CD4-positive, alpha-beta memory T cell (primary cell): Measurements from ENCODE around the gene AGXT2. TPM values are rescaled to one million over a fixed set of nuclear protein-coding genes. Genes with fewer than 3 reads are reported as not detected.
"Not testable (repeated sequence)": the region's sequence is repeated elsewhere in the genome, so short reads cannot be mapped to it uniquely, and the experiment has no call there.

ENCODE experiments used
- CTCF ChIA-PET: fragments of 350-600 bp; sonication (Branson Sonifier 250); formaldehyde crosslinking; loops from one replicate; lab custom pipeline; 2021; ENCODE audit warnings: inconsistent platforms; ENCODE audit not compliant: partially characterized antibody; lab: Charles Lee
- POLR2A ChIA-PET: fragments of 350-600 bp; sonication (Branson Sonifier 250); formaldehyde crosslinking; loops from one replicate; lab custom pipeline; 2021; ENCODE audit not compliant: partially characterized antibody; lab: Charles Lee
- DNase-seq, 5 donors: peaks; one replicate each; pipeline versions ENCODE4 v3.0.0 to v3.0.0-alpha.2; 2020 to 2022; ENCODE audit warnings: mixed read lengths in 1 of 5
- H3K27ac ChIP-seq: one replicate; pipeline ENCODE4 v1.7.0; 2013; ENCODE audit warnings: low read depth, low read length
- H3K27me3 ChIP-seq: 2 replicates; pipeline ENCODE4 v1.7.0; 2013; ENCODE audit warnings: mild to moderate bottlenecking, low read length, moderate library complexity; ENCODE audit not compliant: insufficient read depth
- H3K36me3 ChIP-seq: 2 replicates; pipeline ENCODE4 v1.7.0; 2013; ENCODE audit warnings: mild to moderate bottlenecking, low read length, moderate library complexity; ENCODE audit not compliant: insufficient read depth
- H3K4me1 ChIP-seq: 2 replicates; pipeline ENCODE4 v1.7.0; 2013; ENCODE audit warnings: mild to moderate bottlenecking, low read length, moderate library complexity; ENCODE audit not compliant: insufficient read depth
- H3K4me3 ChIP-seq, 2 donors: one replicate each; pipeline ENCODE4 v1.7.0; 2013; ENCODE audit warnings: low read length in 2 of 2, mild to moderate bottlenecking in 1 of 2
- H3K9me3 ChIP-seq, 2 donors: one replicate each; pipeline ENCODE4 v1.7.0; 2013; ENCODE audit warnings: low read length in 2 of 2, control low read depth in 1 of 2; ENCODE audit not compliant: control insufficient read depth in 1 of 2
- H3K27ac Mint-ChIP-seq, 7 donors: one replicate each; pipeline ENCODE4 v1.8.0; 2020 to 2021; ENCODE audit warnings: mixed read lengths in 7 of 7, mild to moderate bottlenecking in 6 of 7, inconsistent platforms in 3 of 7, moderate library complexity in 3 of 7
- H3K27me3 Mint-ChIP-seq, 2 donors: one replicate each; pipeline ENCODE4 v1.8.0; 2020 to 2021; ENCODE audit warnings: mixed read lengths in 2 of 2
- H3K36me3 Mint-ChIP-seq, 2 donors: one replicate each; pipeline ENCODE4 v1.8.0; 2020 to 2021; ENCODE audit warnings: mixed read lengths in 2 of 2, inconsistent platforms in 1 of 2, mild to moderate bottlenecking in 1 of 2
- H3K4me1 Mint-ChIP-seq, 4 donors: one replicate each; pipeline ENCODE4 v1.8.0; 2020 to 2021; ENCODE audit warnings: mixed read lengths in 4 of 4, mild to moderate bottlenecking in 1 of 4
- H3K4me3 Mint-ChIP-seq, 8 donors: one replicate each; pipeline ENCODE4 v1.8.0; 2020 to 2021; ENCODE audit warnings: mixed read lengths in 8 of 8, mild to moderate bottlenecking in 7 of 8, moderate library complexity in 6 of 8, inconsistent platforms in 3 of 8
- H3K9me3 Mint-ChIP-seq, 8 donors: one replicate each; pipeline ENCODE4 v1.8.0; 2020 to 2021; ENCODE audit warnings: mixed read lengths in 8 of 8, mild to moderate bottlenecking in 5 of 8, inconsistent platforms in 3 of 8, moderate library complexity in 1 of 8
- intact Hi-C: fragments of 100-400 bp; cut with micrococcal nuclease; formaldehyde crosslinking; loops from one replicate; pipeline ENCODE4 v1.15.1; 2023
- polyA plus RNA-seq, 2 donors: library from polyadenylated mRNA; unstranded; fragments of 300-500 nt; fragmentation: Illumina TruSeq; gene quantifications; one replicate each; pipeline ENCODE4 v1.2.3, GENCODE V29; 2021
- total RNA-seq, 2 experiments: library from RNA; stranded (reverse); gene quantifications; one replicate each; pipeline ENCODE4 v1.2.3, GENCODE V29; 2021

The AGXT2 gene
- total and polyA plus RNA-seq, 4 experiments from 2014 or later: not detected

- peaks cover 9 to 15% of the 10 kb centered on the region in 2 donors for H3K27me3 Mint-ChIP-seq
- no peak for DNase-seq
- no peak overlapping the region for H3K27ac ChIP-seq
- H3K27me3 ChIP-seq: no peaks in the 10 kb centered on the region
- intact Hi-C loops: no loop called here
- H3K4me1 ChIP-seq: no peaks in the 10 kb centered on the region
- no peak overlapping the region for H3K4me3 Mint-ChIP-seq
- H3K4me3 ChIP-seq: no peak overlapping the region
- no peaks in the 10 kb centered on the region for H3K36me3 ChIP-seq
- CTCF ChIA-PET: interaction anchor here (1.6 kb wide), 1 partner anchor 39 kb away, joined by 5 read pairs; no protein-coding TSS in a partner anchor
- POLR2A ChIA-PET: no interaction called here
- H3K36me3 Mint-ChIP-seq: no peaks in the 10 kb centered on the region
- no peak overlapping the region for H3K27ac Mint-ChIP-seq
- peaks cover 0 to 1% (median 0%) of the 10 kb centered on the region in 8 donors for H3K9me3 Mint-ChIP-seq
- H3K9me3 ChIP-seq: no peaks in the 10 kb centered on the region
- H3K4me1 Mint-ChIP-seq: peaks cover 0 to 4% (median 0%) of the 10 kb centered on the region in 4 donors
These were observed 5.0 kb downstream of the AGXT2 start for GRCh38 chr5:35042781-35043180.

DNA sequence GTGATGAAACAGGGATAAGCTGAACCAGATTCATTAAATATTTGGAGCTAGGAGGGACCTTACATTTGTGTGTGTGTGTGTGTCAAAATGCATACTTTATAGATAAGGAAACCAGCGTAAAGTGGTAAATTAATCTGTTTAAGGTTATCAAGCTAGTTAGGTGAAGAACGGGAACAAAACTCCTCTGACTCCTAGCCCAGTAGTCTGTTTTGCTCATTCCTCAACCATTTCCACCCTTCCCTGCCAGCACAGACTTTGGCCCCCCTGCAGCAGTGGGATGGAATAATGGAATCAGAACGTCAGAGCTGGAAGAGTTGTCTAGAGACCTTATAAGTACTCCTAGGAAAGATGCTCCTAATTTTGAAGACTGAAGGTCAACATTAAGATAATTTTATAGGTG is 6.5 kb downstream of the AGXT2 start:
- peaks cover 7 to 18% of the 10 kb centered on the region in 2 donors for H3K27me3 Mint-ChIP-seq
- Histone ChIP-seq H3K27ac (no peak overlapping the region), H3K4me3 (no peak overlapping the region), H3K36me3 (no peaks in the 10 kb centered on the region), H3K9me3 (no peaks in the 10 kb centered on the region), H3K27me3 (no peaks in the 10 kb centered on the region), H3K4me1 (no peaks in the 10 kb centered on the region)
- ChIA-PET CTCF (interaction anchor here (1.6 kb wide), 1 partner anchor 38 kb away, joined by 5 read pairs; no protein-coding TSS in a partner anchor), POLR2A (no interaction called here)
- no peak for DNase-seq
- H3K36me3 Mint-ChIP-seq: no peaks in the 10 kb centered on the region
- intact Hi-C loops: no loop called here
- H3K4me3 Mint-ChIP-seq: no peak overlapping the region
- H3K9me3 Mint-ChIP-seq: peaks cover 0 to 1% (median 0%) of the 10 kb centered on the region in 8 donors
- H3K4me1 Mint-ChIP-seq: peaks cover 0 to 4% (median 0%) of the 10 kb centered on the region in 4 donors
- no peak overlapping the region for H3K27ac Mint-ChIP-seq

DNA sequence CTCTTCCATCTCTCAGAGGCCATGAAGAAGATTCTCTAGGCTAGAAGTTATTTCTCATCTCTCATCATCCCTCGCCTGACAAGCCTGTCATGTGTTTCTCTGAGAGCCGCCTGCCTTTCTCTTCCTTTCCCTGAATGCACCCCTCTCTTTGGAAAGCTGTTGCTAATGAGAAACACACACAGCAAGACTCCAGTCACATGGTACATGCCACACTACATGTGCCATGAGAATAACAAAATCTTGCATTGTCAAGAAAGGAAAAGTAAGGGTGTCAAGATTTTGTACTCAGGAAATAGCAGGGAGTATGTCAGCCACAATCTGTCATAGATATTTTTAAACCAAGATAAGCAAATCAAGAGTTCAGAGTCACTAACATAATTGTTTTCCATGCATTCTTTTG is 8.9 kb downstream of the AGXT2 start:
- no peaks in the 10 kb centered on the region for H3K36me3 Mint-ChIP-seq
- intact Hi-C loops: no loop called here
- ChIA-PET POLR2A (no interaction called here), CTCF (no interaction called here)
- H3K4me3 Mint-ChIP-seq: no peak overlapping the region
- no peak overlapping the region for H3K27ac Mint-ChIP-seq
- Histone ChIP-seq H3K27me3 (no peaks in the 10 kb centered on the region), H3K9me3 (no peaks in the 10 kb centered on the region), H3K27ac (no peak overlapping the region), H3K4me3 (no peak overlapping the region), H3K36me3 (no peaks in the 10 kb centered on the region), H3K4me1 (no peaks in the 10 kb centered on the region)
- no peak for DNase-seq
- peaks cover 0 to 1% (median 0%) of the 10 kb centered on the region in 8 donors for H3K9me3 Mint-ChIP-seq
- H3K27me3 Mint-ChIP-seq: peaks cover 4 to 19% of the 10 kb centered on the region in 2 donors
- H3K4me1 Mint-ChIP-seq: peaks cover 0 to 4% (median 0%) of the 10 kb centered on the region in 4 donors

GRCh38 chr5:35036536-35036935 is 11.2 kb downstream of the AGXT2 start:
- no peaks in the 10 kb centered on the region for H3K27me3 ChIP-seq
- no peaks in the 10 kb centered on the region for H3K4me1 Mint-ChIP-seq
- H3K9me3 Mint-ChIP-seq: no peaks in the 10 kb centered on the region
- no peaks in the 10 kb centered on the region for H3K9me3 ChIP-seq
- no peak for DNase-seq
- H3K4me3 ChIP-seq: no peak overlapping the region
- H3K36me3 ChIP-seq: no peaks in the 10 kb centered on the region
- no peaks in the 10 kb centered on the region for H3K36me3 Mint-ChIP-seq
- no peak overlapping the region for H3K27ac Mint-ChIP-seq
- no peak overlapping the region for H3K27ac ChIP-seq
- POLR2A ChIA-PET: no interaction called here
- H3K4me1 ChIP-seq: no peaks in the 10 kb centered on the region
- CTCF ChIA-PET: no interaction called here
- H3K27me3 Mint-ChIP-seq: peaks cover 8 to 24% of the 10 kb centered on the region in 2 donors
- H3K4me3 Mint-ChIP-seq: no peak overlapping the region
- intact Hi-C loops: no loop called here

DNA sequence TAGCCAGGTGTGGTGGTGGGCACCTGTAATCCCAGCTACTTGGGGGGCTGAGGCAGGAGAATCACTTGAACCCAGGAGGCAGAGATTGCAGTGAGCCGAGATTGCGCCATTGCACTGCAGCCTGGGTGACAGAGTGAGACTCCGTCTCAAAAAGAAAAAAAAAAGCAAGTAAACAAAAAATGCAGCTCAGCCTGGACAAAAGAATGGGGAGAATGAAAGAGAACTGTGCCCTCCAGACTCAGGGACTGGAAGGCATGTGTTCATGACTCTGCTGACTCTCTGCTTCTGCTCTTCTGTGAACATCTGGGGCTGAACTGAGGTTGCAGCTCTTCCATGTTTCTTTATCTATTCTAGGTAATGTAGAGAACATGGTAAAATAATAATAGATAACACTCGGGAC is 11.8 kb downstream of the AGXT2 start:
- H3K4me3 ChIP-seq, H3K4me1 Mint-ChIP-seq, H3K27ac Mint-ChIP-seq, H3K36me3 ChIP-seq, H3K27ac ChIP-seq, H3K27me3 ChIP-seq, H3K36me3 Mint-ChIP-seq, H3K9me3 ChIP-seq, intact Hi-C loops, H3K4me1 ChIP-seq, H3K4me3 Mint-ChIP-seq, H3K9me3 Mint-ChIP-seq, DNase-seq, CTCF ChIA-PET, POLR2A ChIA-PET: not testable (repeated sequence)
- peaks cover 9 to 23% of the 10 kb centered on the region in 2 donors for H3K27me3 Mint-ChIP-seq

GRCh38 chr5:35035271-35035670 is 12.5 kb downstream of the AGXT2 start:
- Mint-ChIP-seq H3K4me3 (no peak overlapping the region), H3K27ac (no peak overlapping the region), H3K27me3 (peaks cover 7 to 22% of the 10 kb centered on the region in 2 donors), H3K36me3 (no peaks in the 10 kb centered on the region), H3K4me1 (no peaks in the 10 kb centered on the region), H3K9me3 (no peaks in the 10 kb centered on the region)
- Histone ChIP-seq H3K9me3 (no peaks in the 10 kb centered on the region), H3K27ac (no peak overlapping the region), H3K36me3 (no peaks in the 10 kb centered on the region), H3K27me3 (no peaks in the 10 kb centered on the region), H3K4me1 (no peaks in the 10 kb centered on the region), H3K4me3 (no peak overlapping the region)
- POLR2A ChIA-PET: no interaction called here
- intact Hi-C loops: no loop called here
- DNase-seq: no peak
- CTCF ChIA-PET: no interaction called here

- CTCF ChIA-PET: no interaction called here
- peaks cover 12 to 20% of the 10 kb centered on the region in 2 donors for H3K27me3 Mint-ChIP-seq
- H3K4me3 Mint-ChIP-seq: no peak overlapping the region
- no peak overlapping the region for H3K4me3 ChIP-seq
- H3K4me1 ChIP-seq: no peaks in the 10 kb centered on the region
- H3K9me3 ChIP-seq: no peaks in the 10 kb centered on the region
- no peaks in the 10 kb centered on the region for H3K27me3 ChIP-seq
- H3K36me3 ChIP-seq: no peaks in the 10 kb centered on the region
- H3K4me1 Mint-ChIP-seq: no peaks in the 10 kb centered on the region
- H3K36me3 Mint-ChIP-seq: no peaks in the 10 kb centered on the region
- H3K27ac Mint-ChIP-seq: no peak overlapping the region
- DNase-seq: no peak
- POLR2A ChIA-PET: no interaction called here
- H3K9me3 Mint-ChIP-seq: peaks cover 0 to 2% (median 0%) of the 10 kb centered on the region in 8 donors
- intact Hi-C loops: no loop called here
- no peak overlapping the region for H3K27ac ChIP-seq
These were observed 15.4 kb downstream of the AGXT2 start for GRCh38 chr5:35032356-35032755.

- ChIA-PET POLR2A (no interaction called here), CTCF (no interaction called here)
- Histone ChIP-seq H3K27ac (no peak overlapping the region), H3K4me3 (no peak overlapping the region), H3K36me3 (no peaks in the 10 kb centered on the region), H3K27me3 (no peaks in the 10 kb centered on the region), H3K4me1 (no peaks in the 10 kb centered on the region), H3K9me3 (no peaks in the 10 kb centered on the region)
- H3K9me3 Mint-ChIP-seq: peaks cover 0 to 2% (median 0%) of the 10 kb centered on the region in 8 donors
- no peaks in the 10 kb centered on the region for H3K4me1 Mint-ChIP-seq
- no peaks in the 10 kb centered on the region for H3K36me3 Mint-ChIP-seq
- intact Hi-C loops: no loop called here
- no peak overlapping the region for H3K4me3 Mint-ChIP-seq
- no peak for DNase-seq
- H3K27me3 Mint-ChIP-seq: peaks cover 12 to 16% of the 10 kb centered on the region in 2 donors
- H3K27ac Mint-ChIP-seq: no peak overlapping the region
These were observed 16.5 kb downstream of the AGXT2 start for GRCh38 chr5:35031276-35031675.
